PFSK-1 (cell line): Measurements from ENCODE around the gene PAPPA.

Experiments
- FOXP2 ChIP-seq: optimal IDR thresholded peaks from 2 replicates; pipeline ENCODE3; 2011; ENCODE audit warnings: borderline replicate concordance, control low read depth, inconsistent platforms; ENCODE audit not compliant: insufficient read depth; ENCODE audit errors: extremely low read length, extremely low read depth
- POLR2AphosphoS5 ChIP-seq: IDR thresholded peaks from 2 replicates; pipeline ENCODE4 v1.6.1; 2012; ENCODE audit warnings: low read depth, mild to moderate bottlenecking, control low read depth, low read length, moderate library complexity
- SIN3A ChIP-seq: IDR thresholded peaks from 2 replicates; pipeline ENCODE4 v1.6.1; 2012; ENCODE audit warnings: mild to moderate bottlenecking, low read length, moderate library complexity, borderline replicate concordance; ENCODE audit not compliant: insufficient read depth
- TAF1 ChIP-seq: IDR thresholded peaks from 2 replicates; pipeline ENCODE4 v1.6.1; 2012; ENCODE audit warnings: low read length, control low read depth, borderline replicate concordance; ENCODE audit not compliant: insufficient read depth
- TF ChIP-seq, protein P1 (sequence below), 2 experiments: IDR thresholded peaks; 2 replicates each; pipeline versions ENCODE4 v1.6.1 to v1.8.0; 2011 to 2012; ENCODE audit warnings: low read depth in 2 of 2, low read length in 2 of 2, control low read depth in 1 of 2, inconsistent platforms in 1 of 2, mild to moderate bottlenecking in 1 of 2, moderate library complexity in 1 of 2; ENCODE audit not compliant: insufficient read depth in 1 of 2

The PAPPA gene

DNA sequence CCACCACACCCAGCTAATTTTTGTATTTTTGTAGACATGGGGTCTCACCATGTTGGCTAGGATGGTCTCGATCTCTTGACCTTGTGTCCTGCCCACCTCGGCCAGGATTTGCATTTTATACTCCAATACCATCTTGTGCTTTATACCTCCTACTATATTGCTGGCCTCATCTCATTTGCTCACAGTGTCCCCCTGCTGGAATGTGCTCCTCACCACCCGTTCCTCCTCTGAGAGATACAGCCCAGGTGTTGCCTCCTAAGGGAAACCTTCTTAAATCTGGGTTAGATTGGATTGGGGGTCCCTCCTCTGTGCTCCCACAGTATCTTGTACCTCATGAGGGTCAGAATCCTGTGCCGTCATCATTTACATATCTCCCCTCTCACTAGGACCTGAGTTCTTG lies 131.7 kb downstream of the PAPPA start:
- TF ChIP-seq, protein P1, sequence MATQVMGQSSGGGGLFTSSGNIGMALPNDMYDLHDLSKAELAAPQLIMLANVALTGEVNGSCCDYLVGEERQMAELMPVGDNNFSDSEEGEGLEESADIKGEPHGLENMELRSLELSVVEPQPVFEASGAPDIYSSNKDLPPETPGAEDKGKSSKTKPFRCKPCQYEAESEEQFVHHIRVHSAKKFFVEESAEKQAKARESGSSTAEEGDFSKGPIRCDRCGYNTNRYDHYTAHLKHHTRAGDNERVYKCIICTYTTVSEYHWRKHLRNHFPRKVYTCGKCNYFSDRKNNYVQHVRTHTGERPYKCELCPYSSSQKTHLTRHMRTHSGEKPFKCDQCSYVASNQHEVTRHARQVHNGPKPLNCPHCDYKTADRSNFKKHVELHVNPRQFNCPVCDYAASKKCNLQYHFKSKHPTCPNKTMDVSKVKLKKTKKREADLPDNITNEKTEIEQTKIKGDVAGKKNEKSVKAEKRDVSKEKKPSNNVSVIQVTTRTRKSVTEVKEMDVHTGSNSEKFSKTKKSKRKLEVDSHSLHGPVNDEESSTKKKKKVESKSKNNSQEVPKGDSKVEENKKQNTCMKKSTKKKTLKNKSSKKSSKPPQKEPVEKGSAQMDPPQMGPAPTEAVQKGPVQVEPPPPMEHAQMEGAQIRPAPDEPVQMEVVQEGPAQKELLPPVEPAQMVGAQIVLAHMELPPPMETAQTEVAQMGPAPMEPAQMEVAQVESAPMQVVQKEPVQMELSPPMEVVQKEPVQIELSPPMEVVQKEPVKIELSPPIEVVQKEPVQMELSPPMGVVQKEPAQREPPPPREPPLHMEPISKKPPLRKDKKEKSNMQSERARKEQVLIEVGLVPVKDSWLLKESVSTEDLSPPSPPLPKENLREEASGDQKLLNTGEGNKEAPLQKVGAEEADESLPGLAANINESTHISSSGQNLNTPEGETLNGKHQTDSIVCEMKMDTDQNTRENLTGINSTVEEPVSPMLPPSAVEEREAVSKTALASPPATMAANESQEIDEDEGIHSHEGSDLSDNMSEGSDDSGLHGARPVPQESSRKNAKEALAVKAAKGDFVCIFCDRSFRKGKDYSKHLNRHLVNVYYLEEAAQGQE (IDR thresholded peaks at IDR 0.05; ENCODE audit: insufficient read depth in 1 of 2, low read depth in 2 of 2, low read length in 2 of 2), result no peak
- TF ChIP-seq FOXP2 (no peak), POLR2AphosphoS5 (no peak), TAF1 (no peak), SIN3A (no peak)

DNA sequence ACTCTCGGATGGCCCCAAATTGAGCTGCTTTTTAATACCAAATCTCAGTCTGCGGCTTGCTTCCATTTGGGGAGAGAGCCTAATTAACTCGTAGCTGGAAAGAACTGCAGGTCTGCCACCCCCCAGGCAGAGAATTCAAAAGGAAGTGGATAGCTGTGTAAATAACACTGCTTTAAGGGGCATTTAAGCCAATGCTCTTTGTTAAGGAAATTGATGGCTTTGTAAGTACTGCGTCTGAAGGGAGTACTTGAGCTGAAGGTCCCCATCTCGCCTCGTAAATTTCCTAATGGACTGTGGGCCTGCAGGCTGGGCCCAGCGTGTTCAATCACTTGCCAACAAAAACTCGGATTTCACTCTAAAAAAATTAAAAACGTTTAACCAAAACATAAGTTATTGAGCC lies 132.7 kb downstream of the PAPPA start:
- TF ChIP-seq FOXP2, result no peak
- no peak for TF ChIP-seq POLR2AphosphoS5

GRCh38 chr9:116287721-116288120 lies 134.1 kb downstream of the PAPPA start:
- TF ChIP-seq, protein P1 (IDR thresholded peaks at IDR 0.05; ENCODE audit: insufficient read depth in 1 of 2, low read depth in 2 of 2, low read length in 2 of 2), result no peak
- TF ChIP-seq SIN3A, result no peak
- no peak for TF ChIP-seq TAF1
- no peak for TF ChIP-seq FOXP2
- no peak for TF ChIP-seq POLR2AphosphoS5

GRCh38 chr9:116288658-116289057 lies 135.1 kb downstream of the PAPPA start:
- TF ChIP-seq TAF1, result no peak
- no peak for TF ChIP-seq POLR2AphosphoS5
- no peak for TF ChIP-seq SIN3A
- TF ChIP-seq, protein P1 (IDR thresholded peaks at IDR 0.05; ENCODE audit: insufficient read depth in 1 of 2, low read depth in 2 of 2, low read length in 2 of 2), result no peak
- TF ChIP-seq FOXP2, result no peak

- TF ChIP-seq, protein P1 (IDR thresholded peaks at IDR 0.05; ENCODE audit: insufficient read depth in 1 of 2, low read depth in 2 of 2, low read length in 2 of 2), result no peak
- TF ChIP-seq POLR2AphosphoS5 (no peak), SIN3A (no peak), FOXP2 (no peak), TAF1 (no peak)
These were observed 143.8 kb downstream of the PAPPA start for GRCh38 chr9:116297346-116297745.
